BLaER1 (cell line): Measurements from ENCODE around the gene TMEM131L.
A peak's percentile ranks its signal among the peaks of the same experiment; 100 is the strongest.

ENCODE experiments used
- H3K27ac ChIP-seq: shearing (Covaris generic); formaldehyde crosslinking; 2 replicates; pipeline ENCODE4 v1.8.1; 2022
- H3K27me3 ChIP-seq: shearing (Covaris generic); formaldehyde crosslinking; 2 replicates; pipeline ENCODE4 v1.8.1; 2022
- H3K36me3 ChIP-seq: shearing (Covaris generic); formaldehyde crosslinking; 2 replicates; pipeline ENCODE4 v1.8.1; 2022
- H3K4me1 ChIP-seq: shearing (Covaris generic); formaldehyde crosslinking; 2 replicates; pipeline ENCODE4 v1.8.1; 2022
- H3K4me2 ChIP-seq: shearing (Covaris generic); formaldehyde crosslinking; 2 replicates; pipeline ENCODE4 v1.8.1; 2022
- H3K4me3 ChIP-seq: shearing (Covaris generic); formaldehyde crosslinking; 2 replicates; pipeline ENCODE4 v1.8.1; 2022
- H3K9ac ChIP-seq: shearing (Covaris generic); formaldehyde crosslinking; 2 replicates; pipeline ENCODE4 v1.8.1; 2022
- H3K9me3 ChIP-seq: shearing (Covaris generic); formaldehyde crosslinking; 2 replicates; pipeline ENCODE4 v1.8.1; 2022
- H4K20me1 ChIP-seq: shearing (Covaris generic); formaldehyde crosslinking; 2 replicates; pipeline ENCODE4 v1.8.1; 2022
- Cebpa-rat ChIP-seq: shearing (Covaris generic); IDR thresholded peaks from 2 replicates; pipeline ENCODE4 v1.8.1; 2022

TMEM131L gene

GRCh38 chr4:153472122-153473037 is 6.2 kb downstream of the TMEM131L start:
- H3K27me3 ChIP-seq = no peaks in the 10 kb centered on the region
- H3K27ac ChIP-seq = peak overlapping the region; percentile 58
- H3K9me3 ChIP-seq = no peaks in the 10 kb centered on the region
- peaks cover 86% of the 10 kb centered on the region for H3K36me3 ChIP-seq
- H4K20me1 ChIP-seq = peaks cover 100% of the 10 kb centered on the region
- peak overlapping the region; percentile 57; the same call in 1 of the 2 replicates for H3K9ac ChIP-seq
- peak overlapping the region; percentile 99 for H3K4me3 ChIP-seq
- H3K4me1 ChIP-seq = peaks cover 81% of the 10 kb centered on the region
- H3K4me2 ChIP-seq = peak overlapping the region; percentile 92
- no peak for TF ChIP-seq Cebpa-rat

GRCh38 chr4:153474251-153474650 is 8.1 kb downstream of the TMEM131L start:
- H3K4me1 ChIP-seq = peaks cover 100% of the 10 kb centered on the region
- peak overlapping the region; percentile 58; the same call in 1 of the 2 replicates for H3K27ac ChIP-seq
- H3K36me3 ChIP-seq = peaks cover 93% of the 10 kb centered on the region
- peak overlapping the region; percentile 7; the same call in 1 of the 2 replicates for H3K9ac ChIP-seq
- TF ChIP-seq Cebpa-rat = no peak
- H4K20me1 ChIP-seq = peaks cover 100% of the 10 kb centered on the region
- H3K27me3 ChIP-seq = no peaks in the 10 kb centered on the region
- H3K4me3 ChIP-seq = 0 out of 2 replicates have a peak overlapping the region, but pooled peaks have one; percentile 4
- H3K9me3 ChIP-seq = no peaks in the 10 kb centered on the region
- peak overlapping the region; percentile 92 for H3K4me2 ChIP-seq

GRCh38 chr4:153476829-153477574 is 10.8 kb downstream of the TMEM131L start:
- H3K4me1 ChIP-seq = peaks cover 100% of the 10 kb centered on the region
- no peaks in the 10 kb centered on the region for H3K27me3 ChIP-seq
- peaks cover 100% of the 10 kb centered on the region for H4K20me1 ChIP-seq
- H3K9me3 ChIP-seq = no peaks in the 10 kb centered on the region
- peak overlapping the region; percentile 92 for H3K4me2 ChIP-seq
- no peak overlapping the region for H3K4me3 ChIP-seq
- no peak overlapping the region; the same call in 1 of the 2 replicates for H3K9ac ChIP-seq
- H3K27ac ChIP-seq = no peak overlapping the region
- peaks cover 92% of the 10 kb centered on the region for H3K36me3 ChIP-seq
- no peak for TF ChIP-seq Cebpa-rat

GRCh38 chr4:153479101-153479500 is 12.9 kb downstream of the TMEM131L start:
- H3K4me2 ChIP-seq = peak overlapping the region; percentile 92
- H3K27ac ChIP-seq = peak overlapping the region; percentile 58; the same call in 1 of the 2 replicates
- peaks cover 100% of the 10 kb centered on the region for H3K4me1 ChIP-seq
- no peak for TF ChIP-seq Cebpa-rat
- no peak overlapping the region for H3K4me3 ChIP-seq
- no peaks in the 10 kb centered on the region for H3K27me3 ChIP-seq
- H3K9ac ChIP-seq = no peak overlapping the region
- peaks cover 100% of the 10 kb centered on the region for H4K20me1 ChIP-seq
- H3K36me3 ChIP-seq = peaks cover 88% of the 10 kb centered on the region
- H3K9me3 ChIP-seq = no peaks in the 10 kb centered on the region

GRCh38 chr4:153480704-153481103 is 14.5 kb downstream of the TMEM131L start:
- H3K27ac ChIP-seq = peak overlapping the region; percentile 58
- H3K9ac ChIP-seq = 0 out of 2 replicates have a peak overlapping the region, but pooled peaks have one; percentile 23
- H3K4me2 ChIP-seq = peak overlapping the region; percentile 92
- no peak for TF ChIP-seq Cebpa-rat
- peaks cover 78% of the 10 kb centered on the region for H3K36me3 ChIP-seq
- no peaks in the 10 kb centered on the region for H3K27me3 ChIP-seq
- H3K9me3 ChIP-seq = no peaks in the 10 kb centered on the region
- H3K4me1 ChIP-seq = peaks cover 100% of the 10 kb centered on the region
- H4K20me1 ChIP-seq = peaks cover 100% of the 10 kb centered on the region
- H3K4me3 ChIP-seq = no peak overlapping the region

GRCh38 chr4:153481478-153481877 is 15.3 kb downstream of the TMEM131L start:
- H3K9ac ChIP-seq = peak overlapping the region; percentile 42; the same call in 1 of the 2 replicates
- peaks cover 76% of the 10 kb centered on the region for H3K36me3 ChIP-seq
- H3K9me3 ChIP-seq = no peaks in the 10 kb centered on the region
- peaks cover 100% of the 10 kb centered on the region for H3K4me1 ChIP-seq
- no peak for TF ChIP-seq Cebpa-rat
- H3K4me3 ChIP-seq = no peak overlapping the region; the same call in 1 of the 2 replicates
- peak overlapping the region; percentile 1; the same call in 1 of the 2 replicates for H3K27ac ChIP-seq
- H3K27me3 ChIP-seq = no peaks in the 10 kb centered on the region
- peaks cover 100% of the 10 kb centered on the region for H4K20me1 ChIP-seq
- H3K4me2 ChIP-seq = peak overlapping the region; percentile 92

- no peak for TF ChIP-seq Cebpa-rat
- H3K4me2 ChIP-seq = peak overlapping the region; percentile 92
- no peaks in the 10 kb centered on the region for H3K9me3 ChIP-seq
- no peaks in the 10 kb centered on the region for H3K27me3 ChIP-seq
- peak overlapping the region; percentile 71 for H3K9ac ChIP-seq
- H3K36me3 ChIP-seq = peaks cover 64% of the 10 kb centered on the region
- peak overlapping the region; percentile 26; the same call in 1 of the 2 replicates for H3K4me3 ChIP-seq
- peaks cover 100% of the 10 kb centered on the region for H4K20me1 ChIP-seq
- peak overlapping the region; percentile 57 for H3K27ac ChIP-seq
- H3K4me1 ChIP-seq = peaks cover 96% of the 10 kb centered on the region
Measured at GRCh38 chr4:153483432-153484418, 17.6 kb downstream of the TMEM131L start.

GRCh38 chr4:153485359-153485758 is 19.2 kb downstream of the TMEM131L start:
- peaks cover 57% of the 10 kb centered on the region for H3K36me3 ChIP-seq
- H3K27ac ChIP-seq = 0 out of 2 replicates have a peak overlapping the region, but pooled peaks have one; percentile 91
- H3K9me3 ChIP-seq = no peaks in the 10 kb centered on the region
- no peak for TF ChIP-seq Cebpa-rat
- 0 out of 2 replicates have a peak overlapping the region, but pooled peaks have one; percentile 70 for H3K4me3 ChIP-seq
- peaks cover 89% of the 10 kb centered on the region for H3K4me1 ChIP-seq
- peaks cover 100% of the 10 kb centered on the region for H4K20me1 ChIP-seq
- H3K27me3 ChIP-seq = no peaks in the 10 kb centered on the region
- peak overlapping the region; percentile 86 for H3K4me2 ChIP-seq
- H3K9ac ChIP-seq = peak overlapping the region; percentile 85; the same call in 1 of the 2 replicates
